ENCODE data around the gene ARL6IP1. TPM values are rescaled to one million over a fixed set of nuclear protein-coding genes. Genes with fewer than 3 reads are reported as not detected.

Gene ARL6IP1
- total and polyA plus RNA-seq, 8 donors: 36.0 to 309 (median 56.9) TPM

GRCh38 chr16:18800775-18801144 lies 589 bp downstream of the ARL6IP1 start:
- Histone ChIP-seq H3K9me3 (no peaks in the 10 kb centered on the region), H3K4me1 (peaks cover 26 to 80% (median 47%) of the 10 kb centered on the region in 4 donors), H3K4me3 (peak overlapping the region; percentile 84 to 89 (median 86)), H3K27me3 (no peaks in the 10 kb centered on the region), H3K36me3 (peaks cover 8 to 28% (median 21%) of the 10 kb centered on the region in 4 donors), H3K27ac (peak overlapping the region; percentile 88 to 97 (median 91))
- DNase-seq: peak in 1 of 2 donors; percentile 54
- WGBS, 5 donors: 0% methylated on average over 14 to 15 of the region's 15 CpGs
- TF ChIP-seq POLR2A (IDR thresholded peaks at IDR 0.05) (no peak), POLR2AphosphoS5 (IDR thresholded peaks at IDR 0.05) (no peak)
- intact Hi-C loops (cut with DNase I; ENCODE audit: low total_unique reads): no loop called here

GRCh38 chr16:18800293-18800692 lies 1.1 kb downstream of the ARL6IP1 start:
- TF ChIP-seq EP300 (IDR thresholded peaks at IDR 0.05) (no peak), POLR2AphosphoS5 (IDR thresholded peaks at IDR 0.05) (no peak), CTCF (IDR thresholded peaks at IDR 0.05) (no peak), POLR2A (IDR thresholded peaks at IDR 0.05) (no peak)
- Histone ChIP-seq H3K4me3 (peak overlapping the region; percentile 84 to 89 (median 86)), H3K36me3 (peaks cover 12 to 33% (median 26%) of the 10 kb centered on the region in 4 donors), H3K9me3 (no peaks in the 10 kb centered on the region), H3K4me1 (peaks cover 26 to 84% (median 48%) of the 10 kb centered on the region in 4 donors), H3K27ac (peak overlapping the region in 4 of 5 donors; percentile 88 to 97 (median 92)), H3K27me3 (no peaks in the 10 kb centered on the region)
- intact Hi-C loops (cut with DNase I; ENCODE audit: low total_unique reads): no loop called here
- DNase-seq: no peak
- 2 to 4% (median 2%) methylated on average over 8 of the region's 8 CpGs for WGBS, 5 donors

GRCh38 chr16:18799500-18799899 lies 1.8 kb downstream of the ARL6IP1 start:
- intact Hi-C loops (cut with DNase I; ENCODE audit: low total_unique reads): no loop called here
- Histone ChIP-seq H3K9me3 (no peaks in the 10 kb centered on the region), H3K36me3 (peaks cover 17 to 37% (median 34%) of the 10 kb centered on the region in 4 donors), H3K4me1 (peaks cover 26 to 77% (median 46%) of the 10 kb centered on the region in 4 donors), H3K27ac (peak overlapping the region in 2 of 5 donors; percentile 93 to 97), H3K4me3 (peak overlapping the region in 3 of 4 donors; percentile 84 to 89 (median 84)), H3K27me3 (no peaks in the 10 kb centered on the region)
- no peak for DNase-seq
- no peak for TF ChIP-seq EP300 (IDR thresholded peaks at IDR 0.05)
- no peak for TF ChIP-seq CTCF (IDR thresholded peaks at IDR 0.05)
- no peak for TF ChIP-seq POLR2AphosphoS5 (IDR thresholded peaks at IDR 0.05)
- TF ChIP-seq POLR2A (IDR thresholded peaks at IDR 0.05): no peak
- WGBS, 5 donors: 74 to 81% (median 80%) methylated on average over 3 of the region's 3 CpGs

- H3K4me1 ChIP-seq: peaks cover 26 to 70% (median 41%) of the 10 kb centered on the region in 4 donors
- no peaks in the 10 kb centered on the region for H3K9me3 ChIP-seq
- peaks cover 35 to 55% (median 51%) of the 10 kb centered on the region in 4 donors for H3K36me3 ChIP-seq
- intact Hi-C loops (cut with DNase I; ENCODE audit: low total_unique reads): no loop called here
- H3K27me3 ChIP-seq: no peaks in the 10 kb centered on the region
- no peak for DNase-seq
- 62 to 76% (median 68%) methylated on average over 4 of the region's 4 CpGs for WGBS, 5 donors
- TF ChIP-seq EP300 (IDR thresholded peaks at IDR 0.05) (no peak), POLR2AphosphoS5 (IDR thresholded peaks at IDR 0.05) (no peak), CTCF (IDR thresholded peaks at IDR 0.05) (no peak), POLR2A (IDR thresholded peaks at IDR 0.05) (no peak)
- H3K4me3 ChIP-seq: no peak overlapping the region
- H3K27ac ChIP-seq: no peak overlapping the region
These were observed 3.6 kb downstream of the ARL6IP1 start for GRCh38 chr16:18797746-18798145.

- Histone ChIP-seq H3K9me3 (no peaks in the 10 kb centered on the region), H3K36me3 (peaks cover 41 to 69% (median 64%) of the 10 kb centered on the region in 4 donors), H3K4me1 (peaks cover 24 to 70% (median 34%) of the 10 kb centered on the region in 4 donors), H3K27ac (peak overlapping the region in 2 of 5 donors; percentile 10 to 33), H3K27me3 (no peaks in the 10 kb centered on the region), H3K4me3 (no peak overlapping the region)
- intact Hi-C loops (cut with DNase I; ENCODE audit: low total_unique reads): no loop called here
- DNase-seq: no peak
- TF ChIP-seq EP300 (IDR thresholded peaks at IDR 0.05) (no peak), POLR2AphosphoS5 (IDR thresholded peaks at IDR 0.05) (peak in 1 of 3 donors; percentile 25)
- 24 to 59% (median 42%) methylated on average over 1 of the region's 1 CpG for WGBS, 5 donors
These were observed 5.0 kb downstream of the ARL6IP1 start for GRCh38 chr16:18796377-18796776.
